SK-N-MC (cell line): ENCODE results near the gene COL13A1.

Experiments used
- EZH2 ChIP-seq: fragments of 200-600 bp; sonication (generic); IDR thresholded peaks from one replicate; pipeline ENCODE4 v1.6.1; 2017; ENCODE audit warnings: antibody characterized with exemption
- FOXP2 ChIP-seq: optimal IDR thresholded peaks from 2 replicates; pipeline ENCODE3; 2011; ENCODE audit warnings: mild to moderate bottlenecking, moderate library complexity; ENCODE audit not compliant: insufficient read depth; ENCODE audit errors: extremely low read length, control extremely low read depth
- POLR2AphosphoS5 ChIP-seq: IDR thresholded peaks from 2 replicates; pipeline ENCODE4 v1.6.1; 2012; ENCODE audit warnings: mild to moderate bottlenecking, low read depth, low read length, borderline replicate concordance

- TF ChIP-seq EZH2 (no peak), POLR2AphosphoS5 (no peak), FOXP2 (no peak)
Measured at GRCh38 chr10:69861251-69862240, 59.8 kb downstream of the COL13A1 start.
